Liver (tissue), 9 donors: ENCODE data around the gene WWC1. TPM values are rescaled to one million over a fixed set of nuclear protein-coding genes. Genes with fewer than 3 reads are reported as not detected.

Experiments
- DNase-seq: peaks from one replicate; pipeline ENCODE4 v3.0.0-alpha.2; 2017; ENCODE audit warnings: low spot score
- H3K27ac ChIP-seq, 2 donors: one replicate each; pipeline ENCODE4 v1.7.0; 2013; ENCODE audit warnings: inconsistent platforms in 2 of 2, low read length in 2 of 2, control low read depth in 1 of 2, low read depth in 1 of 2, mild to moderate bottlenecking in 1 of 2
- H3K27me3 ChIP-seq, 4 donors: one replicate each; pipeline versions ENCODE4 v1.6.1 to v1.7.0; 2013; ENCODE audit warnings: low read length in 3 of 4, inconsistent platforms in 1 of 4, mild to moderate bottlenecking in 1 of 4, moderate library complexity in 1 of 4; ENCODE audit not compliant: control insufficient read depth in 4 of 4, insufficient read depth in 4 of 4
- H3K36me3 ChIP-seq, 4 donors: one replicate each; pipeline versions ENCODE4 v1.6.1 to v1.7.0; 2013; ENCODE audit warnings: low read length in 3 of 4, mild to moderate bottlenecking in 3 of 4, low read depth in 1 of 4, moderate library complexity in 1 of 4; ENCODE audit not compliant: control insufficient read depth in 4 of 4, insufficient read depth in 3 of 4
- H3K4me1 ChIP-seq, 4 donors: one replicate each; pipeline versions ENCODE4 v1.6.1 to v1.7.0; 2013; ENCODE audit warnings: low read length in 3 of 4, mild to moderate bottlenecking in 3 of 4, moderate library complexity in 1 of 4; ENCODE audit not compliant: control insufficient read depth in 4 of 4, insufficient read depth in 4 of 4
- H3K4me3 ChIP-seq, 3 donors: one replicate each; pipeline versions ENCODE4 v1.6.1 to v1.7.0; 2013; ENCODE audit warnings: low read length in 3 of 3, control low read depth in 1 of 3, low read depth in 1 of 3, mild to moderate bottlenecking in 1 of 3
- H3K9ac ChIP-seq, 2 donors: one replicate each; pipeline ENCODE4 v1.7.0; 2013; ENCODE audit warnings: low read length in 2 of 2, mild to moderate bottlenecking in 2 of 2, moderate library complexity in 2 of 2, control low read depth in 1 of 2, low read depth in 1 of 2
- H3K9me3 ChIP-seq, 4 donors: one replicate each; pipeline versions ENCODE4 v1.6.1 to v1.7.0; 2013; ENCODE audit warnings: low read length in 3 of 4; ENCODE audit not compliant: control insufficient read depth in 4 of 4
- ATF3 ChIP-seq: IDR thresholded peaks from 2 replicates; pipeline ENCODE4 v1.6.1; 2016; ENCODE audit warnings: antibody characterized with exemption
- CTCF ChIP-seq: fragments of 150-350 bp; IDR thresholded peaks from 2 replicates; pipeline ENCODE4 v1.5.1; 2017; ENCODE audit warnings: improper control_type of control experiment, low read depth, low read length; ENCODE audit not compliant: missing input control
- EGR1 ChIP-seq, 2 donors: IDR thresholded peaks; 2 replicates each; pipeline ENCODE4 v1.6.1; 2016 to 2018; ENCODE audit warnings: antibody characterized with exemption in 2 of 2, low read depth in 2 of 2
- FOXA1 ChIP-seq: IDR thresholded peaks from 2 replicates; pipeline ENCODE4 v1.6.1; 2016; ENCODE audit warnings: antibody characterized with exemption
- FOXA2 ChIP-seq: IDR thresholded peaks from 2 replicates; pipeline ENCODE4 v1.6.1; 2016; ENCODE audit warnings: antibody characterized with exemption
- GABPA ChIP-seq, 2 donors: IDR thresholded peaks in 1 of 2; conservative IDR thresholded peaks in 1 of 2; 2 replicates each; pipeline ENCODE4 v1.6.1; 2016; ENCODE audit warnings: antibody characterized with exemption in 2 of 2, mild to moderate bottlenecking in 1 of 2, moderate library complexity in 1 of 2
- HNF4A ChIP-seq, 2 donors: conservative IDR thresholded peaks; 2 replicates each; pipeline ENCODE4 v1.6.1; 2016; ENCODE audit warnings: antibody characterized with exemption in 2 of 2, mild to moderate bottlenecking in 2 of 2
- HNF4G ChIP-seq: IDR thresholded peaks from 2 replicates; pipeline ENCODE4 v1.6.1; 2016; ENCODE audit warnings: antibody characterized with exemption
- JUND ChIP-seq, 2 donors: IDR thresholded peaks; 2 replicates each; pipeline ENCODE4 v1.6.1; 2016; ENCODE audit warnings: antibody characterized with exemption in 2 of 2
- MAX ChIP-seq: IDR thresholded peaks from 2 replicates; pipeline ENCODE4 v1.6.1; 2016; ENCODE audit warnings: antibody characterized with exemption
- NR2F2 ChIP-seq: IDR thresholded peaks from 2 replicates; pipeline ENCODE4 v1.6.1; 2016; ENCODE audit warnings: antibody characterized with exemption
- RAD21 ChIP-seq, 2 donors: IDR thresholded peaks; 2 replicates each; pipeline ENCODE4 v1.6.1; 2016; ENCODE audit warnings: antibody characterized with exemption in 2 of 2, mild to moderate bottlenecking in 2 of 2
- RXRA ChIP-seq, 2 donors: IDR thresholded peaks; 2 replicates each; pipeline ENCODE4 v1.6.1; 2017 to 2018; ENCODE audit warnings: antibody characterized with exemption in 2 of 2, mild to moderate bottlenecking in 1 of 2
- SP1 ChIP-seq: IDR thresholded peaks from 2 replicates; pipeline ENCODE4 v1.6.1; 2018; ENCODE audit warnings: antibody characterized with exemption, mild to moderate bottlenecking
- TAF1 ChIP-seq: conservative IDR thresholded peaks from 2 replicates; pipeline ENCODE4 v1.6.1; 2016; ENCODE audit warnings: antibody characterized with exemption, mild to moderate bottlenecking
- YY1 ChIP-seq: IDR thresholded peaks from 2 replicates; pipeline ENCODE4 v1.6.1; 2016; ENCODE audit warnings: antibody characterized with exemption, mild to moderate bottlenecking
- ZBTB33 ChIP-seq: IDR thresholded peaks from 2 replicates; pipeline ENCODE4 v1.6.1; 2016; ENCODE audit warnings: antibody characterized with exemption
- WGBS: extraction: QIAGEN DNeasy Blood & Tissue Kit; methylation state at CpG from one replicate; pipeline ENCODE4 v1.1.7; 2013; 5-methylcytosine and 5-hydroxymethylcytosine counted together
- polyA plus RNA-seq, 2 donors: library from polyadenylated mRNA; stranded (reverse) in 1 of 2; unstranded in 1 of 2; fragments of 200-250 nt in 1 of 2; fragments of >200 nt in 1 of 2; fragmentation: Nextera tagmentation in 1 of 2; extraction: Ambion mirVana in 1 of 2; gene quantifications; one replicate each; pipeline versions ENCODE4 v1.2.1 to v1.2.3, GENCODE V29; 2013 to 2015
- total RNA-seq, 2 donors: library from RNA; depleted of rRNA; stranded (reverse); fragments of >200 nt; gene quantifications; one replicate each; pipeline ENCODE4 v1.2.3, GENCODE V29; 2014
- TF ChIP-seq, protein P1 (sequence below): IDR thresholded peaks from 2 replicates; pipeline ENCODE4 v1.6.1; 2016; ENCODE audit warnings: antibody characterized with exemption, mild to moderate bottlenecking
- donor health status: healthy.
- donor health status: healthy.
- donor health status: healthy.
- donor health status: healthy.
- donor health status: healthy.

The WWC1 gene
- 10 to 100 TPM in 1 of 2 donors, 1 to 10 TPM in 1; 5.9 to 25.1 TPM for total RNA-seq
- polyA plus RNA-seq, result 10 to 100 TPM in 1 of 2 donors, 1 to 10 TPM in 1; 6.2 to 23.3 TPM

DNA sequence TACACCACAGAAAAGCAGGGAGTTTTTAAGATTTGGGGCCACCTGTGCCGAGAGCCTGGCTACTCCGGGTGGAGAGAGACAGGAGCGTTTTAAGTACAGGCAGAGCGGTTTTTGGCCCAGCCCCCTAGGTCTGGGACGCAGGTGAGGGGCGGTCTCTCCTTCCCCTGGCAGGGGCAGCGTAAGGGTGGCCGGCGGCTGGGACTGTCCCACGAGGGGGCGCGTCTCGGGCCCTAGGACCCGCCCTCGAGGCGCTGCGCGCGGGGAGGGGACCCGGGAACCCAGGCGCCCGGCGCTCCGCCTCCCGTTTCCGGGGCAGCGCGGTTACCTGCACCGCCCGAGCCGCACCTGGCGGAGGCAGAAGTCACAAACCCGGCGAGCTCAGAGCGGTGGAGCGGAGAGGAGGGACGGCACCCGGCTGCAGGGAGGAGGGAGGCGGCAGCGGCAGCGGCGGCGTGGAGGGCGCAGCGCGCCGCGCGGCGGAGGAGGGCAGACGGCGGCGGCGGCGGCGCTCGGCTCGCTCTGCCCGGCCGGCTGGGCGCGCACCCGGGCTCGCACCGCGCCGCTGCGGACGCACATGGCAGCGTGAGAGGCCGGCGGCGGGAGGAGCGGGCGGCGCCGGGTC, at the start of gene WWC1:
Gene WWC1 (plus strand): TSS at position 304 of the 622 bp plus-strand sequence. CDS start 508 bp downstream, outside the sequence.
- Histone ChIP-seq H3K27me3 (no peaks in the 10 kb centered on the region), H3K9ac (peak within 1 kb of the TSS in 1 of 2 donors; percentile 40), H3K4me1 (peaks cover 10 to 57% (median 30%) of the 10 kb centered on the region in 4 donors), H3K9me3 (no peaks in the 10 kb centered on the region), H3K27ac (peak within 1 kb of the TSS; percentile 53 to 74), H3K36me3 (no peaks in the 10 kb centered on the region), H3K4me3 (peak within 1 kb of the TSS; percentile 71 to 94 (median 85))
- TF ChIP-seq ATF3 (no peak), FOXA1 (no peak), JUND (IDR thresholded peaks at IDR 0.05) (no peak), TAF1 (no peak), GABPA (IDR thresholded peaks at IDR 0.05 in 1 of 2, conservative IDR thresholded peaks at IDR 0.05 in 1 of 2) (peak in 1 of 2 donors; percentile 36), YY1 (peak; percentile 7), ZBTB33 (no peak), RAD21 (IDR thresholded peaks at IDR 0.05) (peak; percentile 30 to 65), FOXA2 (no peak), SP1 (peak; percentile 52), HNF4G (no peak), RXRA (IDR thresholded peaks at IDR 0.05) (peak in 1 of 2 donors; percentile 15), HNF4A (conservative IDR thresholded peaks at IDR 0.05) (peak; percentile 38 to 39), NR2F2 (no peak), MAX (no peak), EGR1 (IDR thresholded peaks at IDR 0.05; ENCODE audit: low read depth in 2 of 2) (no peak), CTCF (peak; percentile 13)
- TF ChIP-seq, protein P1, sequence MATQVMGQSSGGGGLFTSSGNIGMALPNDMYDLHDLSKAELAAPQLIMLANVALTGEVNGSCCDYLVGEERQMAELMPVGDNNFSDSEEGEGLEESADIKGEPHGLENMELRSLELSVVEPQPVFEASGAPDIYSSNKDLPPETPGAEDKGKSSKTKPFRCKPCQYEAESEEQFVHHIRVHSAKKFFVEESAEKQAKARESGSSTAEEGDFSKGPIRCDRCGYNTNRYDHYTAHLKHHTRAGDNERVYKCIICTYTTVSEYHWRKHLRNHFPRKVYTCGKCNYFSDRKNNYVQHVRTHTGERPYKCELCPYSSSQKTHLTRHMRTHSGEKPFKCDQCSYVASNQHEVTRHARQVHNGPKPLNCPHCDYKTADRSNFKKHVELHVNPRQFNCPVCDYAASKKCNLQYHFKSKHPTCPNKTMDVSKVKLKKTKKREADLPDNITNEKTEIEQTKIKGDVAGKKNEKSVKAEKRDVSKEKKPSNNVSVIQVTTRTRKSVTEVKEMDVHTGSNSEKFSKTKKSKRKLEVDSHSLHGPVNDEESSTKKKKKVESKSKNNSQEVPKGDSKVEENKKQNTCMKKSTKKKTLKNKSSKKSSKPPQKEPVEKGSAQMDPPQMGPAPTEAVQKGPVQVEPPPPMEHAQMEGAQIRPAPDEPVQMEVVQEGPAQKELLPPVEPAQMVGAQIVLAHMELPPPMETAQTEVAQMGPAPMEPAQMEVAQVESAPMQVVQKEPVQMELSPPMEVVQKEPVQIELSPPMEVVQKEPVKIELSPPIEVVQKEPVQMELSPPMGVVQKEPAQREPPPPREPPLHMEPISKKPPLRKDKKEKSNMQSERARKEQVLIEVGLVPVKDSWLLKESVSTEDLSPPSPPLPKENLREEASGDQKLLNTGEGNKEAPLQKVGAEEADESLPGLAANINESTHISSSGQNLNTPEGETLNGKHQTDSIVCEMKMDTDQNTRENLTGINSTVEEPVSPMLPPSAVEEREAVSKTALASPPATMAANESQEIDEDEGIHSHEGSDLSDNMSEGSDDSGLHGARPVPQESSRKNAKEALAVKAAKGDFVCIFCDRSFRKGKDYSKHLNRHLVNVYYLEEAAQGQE, result peak; percentile 46
- under 1% methylated on average over 77 of the region's 77 CpGs for WGBS
- DNase-seq, result peak; percentile 74
